Lung (tissue), 13 donors: ENCODE measurements around the gene ARHGAP22. TPM values are rescaled to one million over a fixed set of nuclear protein-coding genes. Genes with fewer than 3 reads are reported as not detected.

Experiments
- ATAC-seq: fragments of 200-7000 bp; cut with Tn5 transposase; one replicate; pipeline ENCODE4 v1.9.1; 2020; ENCODE audit warnings: moderate number of reproducible peaks; ENCODE audit not compliant: insufficient read depth, low FRiP score
- DNase-seq, 3 donors: peaks; one replicate each; pipeline ENCODE4 v3.0.0-alpha.2; 2013 to 2017
- H3K27ac ChIP-seq, 2 donors: one replicate each; pipeline ENCODE4 v1.5.1; 2013; ENCODE audit warnings: mild to moderate bottlenecking in 2 of 2, moderate library complexity in 2 of 2, control low read depth in 1 of 2, inconsistent platforms in 1 of 2, low read depth in 1 of 2, low read length in 1 of 2
- H3K27me3 ChIP-seq, 3 donors: one replicate each; pipeline ENCODE4 v1.5.1; 2013; ENCODE audit warnings: low read length in 2 of 3; ENCODE audit not compliant: control insufficient read depth in 3 of 3, insufficient read depth in 3 of 3
- H3K36me3 ChIP-seq, 4 donors: one replicate each; pipeline ENCODE4 v1.5.1; 2013; ENCODE audit warnings: low read length in 4 of 4, mild to moderate bottlenecking in 1 of 4, moderate library complexity in 1 of 4; ENCODE audit not compliant: control insufficient read depth in 4 of 4, insufficient read depth in 4 of 4
- H3K4me1 ChIP-seq, 5 donors: one replicate each; pipeline ENCODE4 v1.5.1; 2013; ENCODE audit warnings: low read length in 5 of 5, mild to moderate bottlenecking in 2 of 5, moderate library complexity in 1 of 5; ENCODE audit not compliant: control insufficient read depth in 5 of 5, insufficient read depth in 5 of 5
- H3K4me3 ChIP-seq: one replicate; pipeline ENCODE4 v1.5.1; 2013; ENCODE audit warnings: mild to moderate bottlenecking, control low read depth, moderate library complexity
- H3K9ac ChIP-seq, 2 donors: one replicate each; pipeline ENCODE4 v1.5.1; 2013; ENCODE audit warnings: low read length in 2 of 2, control low read depth in 1 of 2; ENCODE audit not compliant: insufficient read depth in 1 of 2
- H3K9me3 ChIP-seq, 4 donors: one replicate each; pipeline ENCODE4 v1.5.1; 2013; ENCODE audit warnings: low read length in 3 of 4, mild to moderate bottlenecking in 1 of 4, moderate library complexity in 1 of 4; ENCODE audit not compliant: control insufficient read depth in 4 of 4, insufficient read depth in 3 of 4
- CTCF ChIP-seq: IDR thresholded peaks from 2 replicates; pipeline ENCODE4 v1.5.1; 2012; ENCODE audit warnings: mild to moderate bottlenecking; ENCODE audit errors: control extremely low read depth, extremely low read depth
- WGBS, 2 donors: extraction: QIAGEN DNeasy Blood & Tissue Kit; methylation state at CpG; one replicate each; pipeline ENCODE4 v1.1.7; 2013; 5-methylcytosine and 5-hydroxymethylcytosine counted together
- polyA plus RNA-seq, 2 donors: library from polyadenylated mRNA; stranded (reverse); fragments of 200-250 nt; gene quantifications; one replicate each; pipeline ENCODE4 v1.2.1, GENCODE V29; 2013
- small RNA-seq: library from RNA; depleted of rRNA; stranded (forward); fragments of <200 nt; gene quantifications from one replicate; pipeline ENCODE3, GENCODE V24; 2014; ENCODE audit warnings: low replicate concordance
- total RNA-seq, 2 donors: library from RNA; depleted of rRNA in 1 of 2; stranded (reverse); fragments of >200 nt in 1 of 2; gene quantifications; one replicate each; pipeline ENCODE4 v1.2.1, GENCODE V29; 2014 to 2021
- donor health status: control.
- donor health status: control.
- donor health status: Bipolar disorder and iron deficiency.
- donor health status: healthy.
- donor health status: DM: yes; HTN: yes; CAD: no.

The ARHGAP22 gene
- total and polyA plus RNA-seq, 4 donors, result 3.2 to 6.9 (median 4.1) TPM

- WGBS, 2 donors, result 77 to 89% methylated on average over 5 of the region's 5 CpGs
- H3K9ac ChIP-seq, result no peak overlapping the region
- no peak for TF ChIP-seq CTCF
- no peaks in the 10 kb centered on the region for H3K36me3 ChIP-seq
- no peaks in the 10 kb centered on the region for H3K27me3 ChIP-seq
- H3K4me1 ChIP-seq, result peaks cover 0 to 15% (median 9%) of the 10 kb centered on the region in 5 donors
- no peak overlapping the region for H3K4me3 ChIP-seq
- no peak for DNase-seq
- H3K9me3 ChIP-seq, result no peaks in the 10 kb centered on the region
- no peak for ATAC-seq
- H3K27ac ChIP-seq, result no peak overlapping the region
Observed at GRCh38 chr10:48399056-48399541, 205.8 kb downstream of the ARHGAP22 start.

GRCh38 chr10:48398261-48398660, 206.6 kb downstream of the ARHGAP22 start:
- 79 to 83% methylated on average over 4 of the region's 4 CpGs for WGBS, 2 donors
- Histone ChIP-seq H3K27me3 (no peaks in the 10 kb centered on the region), H3K4me3 (no peak overlapping the region), H3K27ac (no peak overlapping the region), H3K36me3 (no peaks in the 10 kb centered on the region), H3K9me3 (no peaks in the 10 kb centered on the region), H3K4me1 (peaks cover 0 to 14% (median 9%) of the 10 kb centered on the region in 5 donors), H3K9ac (no peak overlapping the region)
- TF ChIP-seq CTCF, result no peak
- ATAC-seq, result no peak
- no peak for DNase-seq

Small RNA genes within 50 kb of the gene (small RNA-seq; reads per million reads assigned to genes)
- not detected for gene AC016397.1

Other genes with a start within 250 kb of the ARHGAP22 start
- gene WDFY4, start 79.8 kb upstream of the ARHGAP22 start, total RNA-seq, result 10 to 100 TPM; 11.9 to 26.9 TPM
- gene WDFY4, start 79.8 kb upstream of the ARHGAP22 start, polyA plus RNA-seq, result 10 to 100 TPM in 1 of 2 donors, 1 to 10 TPM in 1; 4.6 to 15.1 TPM